Measurements from ENCODE around the gene DGKI.

Gene DGKI

DNA sequence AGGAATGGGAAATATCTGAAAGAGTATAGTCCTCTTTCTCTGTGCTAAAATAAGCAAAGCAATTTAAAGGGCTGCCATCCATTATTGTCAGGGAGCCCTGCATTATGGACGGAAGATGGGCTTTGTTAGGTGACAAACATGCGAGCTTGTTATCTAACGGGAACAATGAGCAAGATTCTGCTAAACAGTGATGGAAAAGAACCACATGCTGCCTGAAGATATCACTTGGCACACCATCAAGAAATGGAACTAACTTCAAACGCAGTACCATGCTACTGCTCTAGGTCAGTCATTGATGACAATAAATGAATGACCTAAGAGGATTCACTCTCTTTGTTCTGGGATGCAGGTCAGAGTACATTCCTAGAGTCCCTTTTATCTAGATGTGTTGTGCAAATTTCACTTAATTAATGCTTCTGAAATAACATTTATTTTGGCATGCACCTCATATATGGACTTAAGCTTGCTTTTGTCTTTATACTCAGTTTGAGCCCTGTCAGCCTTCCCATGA is 327.5 kb downstream of the DGKI start:
- no peak overlapping the region for H3K27ac ChIP-seq
- H3K4me3 ChIP-seq (ENCODE audit: low read depth, low read length) = no peak overlapping the region
- no peak for DNase-seq
- no peaks in the 10 kb centered on the region for H3K27me3 ChIP-seq (replicated peaks)
- TF ChIP-seq, protein P1, sequence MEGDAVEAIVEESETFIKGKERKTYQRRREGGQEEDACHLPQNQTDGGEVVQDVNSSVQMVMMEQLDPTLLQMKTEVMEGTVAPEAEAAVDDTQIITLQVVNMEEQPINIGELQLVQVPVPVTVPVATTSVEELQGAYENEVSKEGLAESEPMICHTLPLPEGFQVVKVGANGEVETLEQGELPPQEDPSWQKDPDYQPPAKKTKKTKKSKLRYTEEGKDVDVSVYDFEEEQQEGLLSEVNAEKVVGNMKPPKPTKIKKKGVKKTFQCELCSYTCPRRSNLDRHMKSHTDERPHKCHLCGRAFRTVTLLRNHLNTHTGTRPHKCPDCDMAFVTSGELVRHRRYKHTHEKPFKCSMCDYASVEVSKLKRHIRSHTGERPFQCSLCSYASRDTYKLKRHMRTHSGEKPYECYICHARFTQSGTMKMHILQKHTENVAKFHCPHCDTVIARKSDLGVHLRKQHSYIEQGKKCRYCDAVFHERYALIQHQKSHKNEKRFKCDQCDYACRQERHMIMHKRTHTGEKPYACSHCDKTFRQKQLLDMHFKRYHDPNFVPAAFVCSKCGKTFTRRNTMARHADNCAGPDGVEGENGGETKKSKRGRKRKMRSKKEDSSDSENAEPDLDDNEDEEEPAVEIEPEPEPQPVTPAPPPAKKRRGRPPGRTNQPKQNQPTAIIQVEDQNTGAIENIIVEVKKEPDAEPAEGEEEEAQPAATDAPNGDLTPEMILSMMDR (IDR thresholded peaks at IDR 0.05; ENCODE audit: low read depth, low read length, missing control alignments) = no peak
- no peaks in the 10 kb centered on the region for H3K36me3 ChIP-seq (replicated peaks)
- in situ Hi-C loops (cut with HindIII; ENCODE audit: low pct_ligation_motif_present, low sequenced_read_pairs) = no loop called here

DNA sequence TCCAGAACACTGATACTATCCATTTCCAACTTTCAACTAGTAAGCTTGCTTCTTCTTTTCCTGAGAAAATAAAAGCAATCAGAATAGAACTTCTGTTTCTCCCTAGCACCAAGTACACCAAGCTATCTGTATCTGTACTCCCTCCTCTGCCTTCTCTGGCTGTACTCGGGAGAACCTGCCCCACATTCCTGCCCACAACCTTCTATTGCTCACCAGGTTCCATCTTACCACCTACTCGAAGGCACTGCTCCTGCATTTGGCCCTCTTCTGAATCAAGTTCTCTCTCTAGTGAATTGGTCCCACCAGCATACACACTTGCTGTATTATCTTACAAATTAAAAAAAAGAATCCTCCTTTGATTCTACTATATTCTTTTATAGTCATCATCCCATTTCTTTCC is 333.7 kb downstream of the DGKI start:
- Histone ChIP-seq H3K36me3 (replicated peaks) (no peaks in the 10 kb centered on the region), H3K27me3 (replicated peaks) (no peaks in the 10 kb centered on the region), H3K4me3 (ENCODE audit: low read depth, low read length) (no peak overlapping the region), H3K27ac (no peak overlapping the region)
- no peak for DNase-seq
- TF ChIP-seq, protein P1 (IDR thresholded peaks at IDR 0.05; ENCODE audit: low read depth, low read length, missing control alignments) = no peak
- in situ Hi-C loops (cut with HindIII; ENCODE audit: low pct_ligation_motif_present, low sequenced_read_pairs) = no loop called here

DNA sequence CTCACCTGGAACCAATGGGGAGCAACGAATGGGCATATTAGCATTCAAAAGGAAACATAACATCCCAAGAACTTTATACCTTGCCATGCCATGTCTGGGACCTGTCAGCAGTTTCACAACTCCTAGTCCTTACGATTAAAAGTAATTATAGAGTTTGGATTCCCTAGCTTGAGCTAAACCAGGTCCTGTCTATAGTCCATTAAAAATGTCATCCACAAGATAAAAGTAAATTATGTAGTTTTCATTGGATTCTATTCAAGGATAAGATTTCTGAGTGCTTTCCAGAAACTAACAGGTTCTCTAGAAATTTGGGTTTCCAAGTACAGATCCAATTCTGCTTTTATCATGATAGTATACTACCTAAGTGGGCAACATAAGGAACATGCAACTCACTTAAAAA is 339.7 kb downstream of the DGKI start:
- DNase-seq = no peak
- H3K36me3 ChIP-seq (replicated peaks) = no peaks in the 10 kb centered on the region
- in situ Hi-C loops (cut with HindIII; ENCODE audit: low pct_ligation_motif_present, low sequenced_read_pairs) = no loop called here
- no peaks in the 10 kb centered on the region for H3K27me3 ChIP-seq (replicated peaks)
- no peak overlapping the region for H3K4me3 ChIP-seq (ENCODE audit: low read depth, low read length)
- TF ChIP-seq, protein P1 (IDR thresholded peaks at IDR 0.05; ENCODE audit: low read depth, low read length, missing control alignments) = no peak
- no peak overlapping the region for H3K27ac ChIP-seq

DNA sequence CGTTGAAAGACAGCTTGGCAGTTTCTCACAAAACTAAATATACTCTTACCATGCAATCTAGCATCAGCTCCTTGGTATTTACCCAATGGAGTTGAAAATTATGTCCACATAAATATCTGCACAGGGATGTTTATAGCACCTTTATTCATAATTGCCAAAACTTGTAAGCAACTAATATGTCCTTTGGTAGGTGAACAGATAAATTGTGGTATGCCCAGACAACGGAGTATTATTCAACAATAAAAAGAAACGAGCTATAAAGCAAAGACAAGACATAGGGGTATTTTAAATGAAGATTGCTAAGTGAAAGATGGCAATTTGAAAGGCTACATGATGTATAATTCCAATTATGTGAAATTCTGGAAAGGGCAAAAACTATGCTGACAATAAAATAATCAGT is 340.7 kb downstream of the DGKI start:
- TF ChIP-seq, protein P1 (IDR thresholded peaks at IDR 0.05; ENCODE audit: low read depth, low read length, missing control alignments) = no peak
- no peak overlapping the region for H3K27ac ChIP-seq
- in situ Hi-C loops (cut with HindIII; ENCODE audit: low pct_ligation_motif_present, low sequenced_read_pairs) = no loop called here
- H3K4me3 ChIP-seq (ENCODE audit: low read depth, low read length) = no peak overlapping the region
- no peaks in the 10 kb centered on the region for H3K27me3 ChIP-seq (replicated peaks)
- no peak for DNase-seq
- no peaks in the 10 kb centered on the region for H3K36me3 ChIP-seq (replicated peaks)

DNA sequence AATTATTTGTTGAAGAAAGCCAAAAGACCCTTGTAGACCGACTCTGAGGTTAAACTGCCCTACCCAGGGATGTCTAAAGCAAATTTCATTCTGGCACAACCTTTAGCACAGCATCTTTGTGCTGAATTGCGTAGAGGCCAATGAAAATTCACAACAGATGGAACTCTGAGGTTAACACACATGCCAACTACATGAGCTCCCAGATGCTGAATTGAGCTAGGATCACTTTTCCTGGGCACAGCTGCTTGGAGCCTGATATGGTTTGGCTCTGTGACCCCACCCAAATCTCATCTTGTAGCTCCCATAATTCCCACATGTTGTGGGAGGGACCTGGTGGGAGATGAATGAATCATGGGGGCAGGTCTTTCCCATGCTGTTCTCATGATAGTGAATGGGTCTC is 345.2 kb downstream of the DGKI start:
- in situ Hi-C loops (cut with HindIII; ENCODE audit: low pct_ligation_motif_present, low sequenced_read_pairs) = no loop called here

DNA sequence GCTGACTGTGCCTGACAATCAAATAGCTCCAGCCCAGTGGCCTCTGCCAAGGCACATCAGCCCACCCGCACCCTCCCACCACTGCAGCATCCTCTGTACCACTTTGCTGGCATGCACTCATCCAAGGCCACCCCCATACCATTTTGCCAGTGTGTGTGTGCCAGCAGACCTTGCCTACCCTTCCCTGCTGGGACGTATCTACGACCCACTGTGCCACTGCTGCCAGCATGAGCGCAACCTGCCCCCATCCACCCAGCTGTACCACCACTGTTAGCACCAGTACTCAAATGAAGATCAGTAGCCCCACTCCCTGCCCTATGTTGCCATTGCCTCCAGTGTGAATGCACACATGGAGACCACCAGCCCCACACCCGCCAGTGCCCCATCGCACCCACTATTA is 353.9 kb downstream of the DGKI start:
- no peaks in the 10 kb centered on the region for H3K27me3 ChIP-seq (replicated peaks)
- TF ChIP-seq, protein P1 (IDR thresholded peaks at IDR 0.05; ENCODE audit: low read depth, low read length, missing control alignments) = no peak
- no peak overlapping the region for H3K4me3 ChIP-seq (ENCODE audit: low read depth, low read length)
- in situ Hi-C loops (cut with HindIII; ENCODE audit: low pct_ligation_motif_present, low sequenced_read_pairs) = no loop called here
- no peaks in the 10 kb centered on the region for H3K36me3 ChIP-seq (replicated peaks)
- no peak overlapping the region for H3K27ac ChIP-seq
- no peak for DNase-seq

More for the DNA sequence above, 345.2 kb downstream of the DGKI start:
- no peak for DNase-seq
- Histone ChIP-seq H3K27ac (no peak overlapping the region), H3K36me3 (replicated peaks) (no peaks in the 10 kb centered on the region), H3K4me3 (ENCODE audit: low read depth, low read length) (no peak overlapping the region), H3K27me3 (replicated peaks) (no peaks in the 10 kb centered on the region)
- TF ChIP-seq, protein P1 (IDR thresholded peaks at IDR 0.05; ENCODE audit: low read depth, low read length, missing control alignments) = no peak

Data from brain microvascular endothelial cell (primary cell).